HG02840 (cell line): ENCODE data around the gene PARD3.

Experiments
- ATAC-seq: cut with Tn5 transposase; IDR thresholded peaks from one replicate; pipeline ENCODE4 v1.9.1; 2021; ENCODE audit warnings: mild to moderate bottlenecking, moderate library complexity, moderate number of reproducible peaks; ENCODE audit not compliant: unreplicated experiment, low FRiP score

The PARD3 gene

DNA sequence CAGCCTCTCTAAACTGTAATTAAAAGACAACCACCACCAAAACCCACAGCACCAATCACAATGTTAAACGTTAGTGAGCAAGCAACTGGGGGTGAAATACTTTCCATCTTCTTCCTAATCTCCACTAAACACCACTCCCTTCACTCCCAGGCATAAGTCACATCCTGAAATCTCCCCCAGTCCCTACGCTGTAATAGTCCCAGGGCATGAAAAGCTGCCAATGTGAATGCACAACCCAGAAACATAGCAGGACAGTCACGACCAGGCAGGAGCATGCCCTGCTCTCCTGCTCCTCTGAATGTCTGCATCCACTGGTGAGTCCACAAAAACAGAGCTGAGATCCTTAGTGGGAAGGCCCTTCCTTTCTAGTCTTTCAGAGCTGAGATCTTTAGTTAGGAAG, 288.9 kb downstream of the PARD3 start:
- no peak for ATAC-seq

DNA sequence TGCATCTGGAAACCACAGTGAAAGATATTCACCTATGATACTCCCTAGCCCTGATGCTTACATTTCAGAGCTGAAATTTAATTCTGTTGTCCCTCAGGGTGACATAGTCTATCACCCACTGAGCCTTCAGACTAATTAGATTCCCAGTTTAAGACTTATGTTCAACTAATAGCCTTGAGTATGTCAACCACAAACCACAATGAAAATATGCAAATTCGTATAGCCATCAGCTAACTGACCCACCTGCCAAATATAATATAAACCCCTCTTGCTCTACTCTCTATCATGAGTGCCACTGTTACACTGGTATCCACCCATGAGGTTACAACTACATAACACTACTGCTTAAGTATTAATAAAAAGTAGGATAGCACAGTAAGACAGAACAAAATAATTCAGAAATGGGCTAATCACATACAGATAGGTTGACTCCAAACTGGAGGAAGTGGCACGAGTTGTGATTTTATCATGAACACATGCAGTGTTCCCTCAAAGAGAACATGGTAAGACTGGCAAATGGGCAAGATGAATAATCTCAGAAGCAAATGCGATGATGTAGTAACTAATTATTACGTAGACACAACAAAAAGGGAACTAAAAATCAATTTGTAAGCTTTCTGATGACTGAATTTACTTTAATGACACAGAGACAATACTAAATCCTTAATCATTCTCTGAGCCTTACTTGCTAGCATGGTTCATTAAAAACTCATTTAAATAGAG, 290.6 kb downstream of the PARD3 start:
- no peak for ATAC-seq

DNA sequence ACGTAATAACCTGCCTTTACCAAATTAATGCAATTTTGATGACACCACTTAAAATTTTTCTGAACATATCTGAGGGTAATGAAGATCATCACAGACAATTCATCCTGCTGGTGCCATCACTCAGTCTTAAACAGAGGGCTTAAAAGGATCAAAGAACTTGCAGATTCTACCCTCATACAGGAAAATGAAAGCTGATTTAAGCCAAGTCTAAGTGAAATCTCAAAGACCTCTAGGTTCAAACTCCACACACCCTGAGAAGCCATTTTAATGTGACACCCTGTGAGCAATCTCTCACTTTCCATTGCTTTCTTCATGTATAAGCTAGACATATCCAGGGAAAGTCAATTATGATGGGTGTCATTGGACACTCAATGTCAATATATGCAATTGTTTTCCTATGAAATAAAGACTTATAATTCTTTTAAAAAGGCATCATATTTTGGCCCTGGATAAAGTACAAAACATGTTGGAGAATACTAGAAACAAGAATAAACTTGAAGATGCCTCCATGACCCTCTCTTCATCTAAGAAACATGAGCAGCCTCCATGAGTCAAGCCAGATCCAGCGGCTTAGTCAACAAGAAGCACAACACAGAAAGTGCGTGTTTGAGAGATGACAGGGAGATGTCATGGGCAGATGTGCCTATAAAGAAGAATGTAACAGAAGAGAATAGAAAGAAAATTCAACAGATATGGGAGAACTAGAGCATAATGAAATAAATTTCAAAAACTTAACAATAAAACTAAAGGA, 291.9 kb downstream of the PARD3 start:
- no peak for ATAC-seq

DNA sequence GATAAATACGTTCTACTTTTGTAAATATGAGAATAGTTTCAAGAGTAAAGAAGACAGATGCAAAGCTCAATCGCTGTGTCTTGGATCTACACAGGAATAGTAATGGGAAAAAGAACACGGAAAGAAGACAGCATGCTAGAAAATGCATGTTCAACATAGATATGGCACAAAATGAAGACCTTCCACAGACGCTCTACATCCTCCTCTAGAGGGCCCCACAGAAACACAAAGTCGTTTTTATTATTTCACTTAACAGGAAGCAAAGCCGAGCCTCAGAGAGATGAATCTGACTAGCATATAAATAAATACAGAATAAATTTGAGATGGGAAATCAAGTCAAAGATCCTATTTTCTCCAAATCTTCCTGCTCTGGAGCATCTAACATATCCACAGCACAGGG, 292.6 kb downstream of the PARD3 start:
- no peak for ATAC-seq

DNA sequence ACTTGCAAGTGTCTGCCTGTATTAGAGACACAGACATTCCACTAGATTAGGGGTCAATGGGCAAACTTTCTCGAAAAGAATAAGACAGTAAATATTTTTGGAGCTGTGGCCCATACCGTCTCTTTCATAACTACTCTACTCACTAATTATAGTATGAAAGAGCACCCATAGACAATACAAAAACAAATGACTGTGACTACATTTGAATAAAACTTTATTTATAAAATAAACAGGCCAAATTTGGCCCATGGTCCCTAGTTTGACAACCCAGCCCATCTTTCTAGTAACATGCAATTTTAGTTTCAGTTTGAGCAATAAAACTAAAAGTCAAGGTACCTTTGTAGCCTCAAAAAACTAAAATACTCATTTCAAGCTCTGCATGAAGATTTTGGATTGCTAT, 294.6 kb downstream of the PARD3 start:
- no peak for ATAC-seq

DNA sequence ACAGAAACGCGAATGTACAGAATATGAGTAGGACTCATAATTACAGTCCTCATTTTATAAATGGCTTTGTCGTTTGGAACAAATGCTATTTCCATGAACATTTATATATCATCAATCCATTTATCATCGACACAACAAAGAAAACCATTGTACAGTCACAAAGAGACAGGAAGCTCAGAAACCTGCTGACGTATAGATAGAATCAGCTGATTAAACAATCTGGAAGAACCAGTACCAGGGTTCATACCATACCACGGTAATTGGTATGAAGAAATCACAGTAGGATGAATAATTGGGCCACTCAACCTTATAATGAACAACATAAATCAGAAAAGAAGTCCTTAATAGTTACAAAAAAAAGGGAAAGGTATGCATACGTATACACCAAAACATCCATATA, 295.0 kb downstream of the PARD3 start:
- no peak for ATAC-seq

DNA sequence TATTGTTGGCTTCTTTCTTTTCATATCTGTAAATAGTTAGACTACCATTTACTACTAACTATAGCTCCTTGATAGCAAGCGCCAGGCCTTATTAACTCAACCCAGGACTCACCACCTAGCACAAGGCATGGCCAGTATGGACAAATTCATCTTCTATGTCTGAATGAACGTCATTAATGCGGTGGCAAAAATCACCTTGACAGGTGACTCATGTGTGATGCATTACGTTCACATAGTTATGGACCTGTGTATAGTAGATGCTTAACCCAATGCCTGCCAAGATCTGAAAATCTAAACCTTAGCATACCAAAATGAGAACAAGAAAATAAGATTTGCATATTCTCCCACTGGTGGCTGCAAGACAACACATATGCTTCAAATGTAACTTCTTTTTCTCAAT, 300.8 kb downstream of the PARD3 start:
- no peak for ATAC-seq

DNA sequence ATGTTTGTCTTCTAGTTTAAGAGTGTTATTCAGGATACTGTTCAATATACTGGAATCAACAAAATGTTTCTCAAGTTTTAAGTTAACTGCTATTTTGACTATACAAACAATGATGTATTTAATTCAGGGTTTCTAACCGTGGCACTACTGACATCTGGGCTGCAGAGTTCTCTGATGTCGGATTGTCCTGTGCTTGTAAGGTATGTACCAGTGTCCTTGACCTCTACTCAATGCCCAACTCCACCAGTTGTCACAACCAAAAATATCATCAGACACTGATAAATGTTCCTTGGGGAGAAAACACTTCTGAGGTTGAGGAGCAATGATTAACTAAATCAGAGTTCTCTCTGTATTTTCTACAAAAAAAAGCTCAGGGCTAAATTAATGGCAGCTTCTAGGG, 301.5 kb downstream of the PARD3 start:
- no peak for ATAC-seq

DNA sequence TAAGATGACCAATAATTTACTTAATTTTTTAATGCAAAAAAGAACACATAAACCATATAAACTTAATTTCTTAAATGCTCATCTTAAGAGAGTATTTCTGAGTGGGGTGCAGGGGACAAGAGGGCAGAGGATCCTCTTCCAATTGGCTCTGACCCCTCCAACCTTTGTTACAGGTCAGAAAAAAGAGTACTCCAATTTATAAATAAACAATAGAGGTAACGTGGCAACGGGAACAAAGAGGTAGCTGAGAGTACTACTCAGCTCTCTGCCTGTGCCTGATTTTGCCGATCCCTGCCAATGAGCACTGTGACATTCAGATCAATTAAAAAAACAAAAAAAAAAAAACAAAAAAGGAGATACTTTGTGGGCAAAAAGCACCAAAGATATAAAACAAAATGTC, 307.9 kb downstream of the PARD3 start:
- ATAC-seq, result no peak

DNA sequence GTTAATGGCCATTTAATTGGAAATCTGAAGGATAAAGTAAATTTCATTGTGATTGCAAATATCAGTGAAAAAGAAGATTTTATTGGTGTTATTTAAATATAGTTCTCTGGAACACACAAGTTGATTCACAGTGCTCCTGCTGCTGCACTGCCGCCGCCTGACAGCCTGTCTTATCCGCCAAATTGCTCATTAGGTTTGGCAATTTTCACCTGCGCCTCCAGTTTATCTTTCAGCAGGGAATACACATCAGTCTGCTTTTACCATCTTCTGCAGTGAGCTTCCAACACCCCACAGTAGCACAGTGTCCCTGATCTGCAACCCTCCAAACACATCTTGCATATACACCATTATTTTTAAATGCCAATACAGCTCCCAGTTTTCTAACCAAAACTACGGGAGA, 308.3 kb downstream of the PARD3 start:
- no peak for ATAC-seq

DNA sequence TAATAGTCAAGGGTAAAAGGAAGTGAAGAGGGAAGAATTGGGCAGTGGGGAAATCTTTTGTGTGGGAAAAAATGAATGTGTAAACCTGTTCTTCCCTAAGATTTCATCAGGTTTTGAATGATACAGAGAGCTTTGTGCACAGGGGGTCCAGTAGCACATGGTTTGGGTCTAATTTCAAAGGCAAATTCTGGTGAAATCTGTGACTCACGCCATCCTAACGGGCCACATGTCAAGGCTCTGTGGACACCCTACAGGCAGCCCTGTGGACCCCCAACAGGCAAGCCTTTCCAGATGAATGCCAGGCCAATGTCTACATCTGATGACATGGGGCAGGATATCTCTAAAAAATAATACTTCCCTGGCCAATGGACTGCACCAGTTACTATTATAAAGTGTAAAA, 309.8 kb downstream of the PARD3 start:
- no peak for ATAC-seq

DNA sequence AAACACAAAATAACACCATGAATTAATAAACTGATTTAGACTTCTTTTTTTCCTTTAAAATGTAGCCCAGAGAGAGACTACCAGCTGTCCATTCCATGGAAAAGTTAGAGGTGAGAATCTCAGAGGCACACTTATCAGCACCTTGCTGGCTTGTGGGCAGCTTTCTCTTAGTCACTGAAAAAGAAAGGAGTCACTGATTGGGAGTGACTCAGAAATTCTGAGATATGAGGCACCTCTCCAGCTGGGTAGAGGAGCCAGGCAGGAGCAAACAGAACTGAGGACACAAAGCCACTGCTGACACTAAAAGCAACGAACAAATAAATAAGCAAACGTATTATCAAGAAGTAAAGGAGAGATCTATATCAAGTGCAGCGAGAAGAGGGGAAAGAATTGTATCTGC, 310.6 kb downstream of the PARD3 start:
- no peak for ATAC-seq

DNA sequence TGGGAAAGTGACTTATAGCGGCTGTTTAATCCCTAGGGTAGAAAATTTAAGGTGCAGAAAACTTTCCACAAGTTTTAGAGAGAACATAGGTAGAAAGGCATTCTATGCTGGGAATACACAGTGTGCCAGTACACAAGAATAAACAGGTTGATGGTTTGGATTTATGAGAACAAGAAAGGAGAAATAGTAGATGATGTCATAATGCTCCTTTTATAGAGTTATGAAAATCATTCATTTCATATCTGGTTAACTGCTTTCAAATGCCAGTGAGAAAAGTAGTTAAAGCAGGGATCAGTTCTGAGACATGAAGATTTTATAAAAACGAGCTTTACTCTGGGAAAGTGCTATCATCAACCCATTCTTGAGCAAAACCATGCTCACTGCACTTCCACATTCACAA, 311.4 kb downstream of the PARD3 start:
- no peak for ATAC-seq

DNA sequence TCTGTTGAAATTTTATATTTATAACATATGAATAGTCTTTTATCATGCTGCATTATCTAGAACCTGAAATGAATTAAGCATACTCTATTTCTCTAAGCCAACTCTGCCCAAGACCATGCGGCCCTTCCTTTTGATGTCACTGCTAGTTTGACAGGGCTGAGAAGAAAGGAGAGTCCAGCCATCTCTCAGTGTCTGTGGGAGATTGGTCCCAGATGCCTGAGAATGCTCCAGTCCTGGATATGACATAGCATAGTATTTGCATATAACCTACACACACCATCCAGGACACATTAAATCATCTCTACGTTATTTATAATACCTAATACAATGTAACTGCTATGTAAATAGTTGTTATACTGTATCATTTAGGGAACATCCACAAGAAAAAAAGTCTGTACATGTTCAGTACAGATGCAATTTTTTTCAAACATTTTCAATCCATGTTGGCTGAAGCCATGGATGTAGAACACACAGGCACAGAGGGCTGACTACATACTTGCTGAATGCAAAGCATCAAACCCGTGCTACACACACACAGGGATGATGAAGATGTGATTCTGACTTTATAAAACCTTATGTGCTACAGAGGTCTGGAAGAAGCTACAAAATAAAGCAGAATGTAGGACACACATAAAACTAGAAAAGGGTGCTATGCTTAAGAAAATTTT, 315.4 kb downstream of the PARD3 start:
- ATAC-seq, result no peak

DNA sequence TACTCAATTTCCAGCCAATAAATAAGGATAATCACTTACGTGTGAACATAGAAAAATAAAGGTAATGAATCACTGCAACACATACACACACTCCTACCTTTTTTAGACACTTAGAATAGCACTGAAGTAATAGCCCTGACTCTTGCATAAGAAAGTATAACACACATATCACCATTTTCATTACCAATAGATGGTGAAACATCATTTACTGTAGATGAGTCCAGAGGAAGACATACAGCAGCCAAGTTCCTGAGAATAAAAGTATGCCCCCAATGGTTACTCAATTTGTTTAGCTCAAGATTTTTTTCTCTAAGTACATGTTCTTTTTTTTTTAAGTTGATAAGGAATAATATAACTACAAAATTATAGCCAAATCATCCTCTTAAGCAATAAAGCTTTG, 316.3 kb downstream of the PARD3 start:
- no peak for ATAC-seq

DNA sequence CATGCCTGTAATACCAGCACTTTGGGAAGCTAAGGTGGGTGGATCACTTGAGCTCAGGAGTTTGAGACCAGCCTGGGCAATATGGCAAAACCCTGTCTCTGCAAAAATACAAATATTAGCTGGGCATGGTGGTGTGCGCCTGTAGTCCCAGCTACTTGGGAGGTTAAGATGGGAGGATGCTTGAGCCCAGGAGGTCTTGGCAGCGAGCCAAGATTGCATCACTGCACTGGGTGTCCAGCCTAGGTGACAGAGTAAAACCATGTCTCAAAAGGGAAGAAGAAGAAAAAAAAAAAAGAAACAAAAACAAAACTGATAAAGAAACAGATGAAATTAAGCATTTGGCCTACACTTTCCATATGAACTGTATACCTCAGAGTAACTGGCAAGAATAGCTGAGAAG, 319.2 kb downstream of the PARD3 start:
- no peak for ATAC-seq

DNA sequence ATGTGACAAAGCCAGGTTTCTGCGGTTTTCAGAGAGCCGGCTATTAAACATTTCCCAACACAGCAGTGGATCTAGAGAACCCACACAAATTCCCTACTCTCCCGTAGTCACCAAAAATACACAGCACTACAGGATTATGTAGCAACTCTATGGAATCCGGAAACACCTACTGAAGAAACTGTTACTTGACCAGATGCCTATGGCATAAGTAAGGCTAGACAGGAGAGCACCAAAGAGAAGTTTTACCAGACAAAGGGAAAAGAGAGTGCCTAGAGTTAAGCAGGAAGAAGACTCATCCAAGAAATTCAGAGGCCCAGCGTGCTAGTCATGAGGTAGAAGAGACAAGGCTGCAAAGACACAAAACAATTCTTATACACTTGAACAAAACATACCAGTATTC, 321.1 kb downstream of the PARD3 start:
- no peak for ATAC-seq

DNA sequence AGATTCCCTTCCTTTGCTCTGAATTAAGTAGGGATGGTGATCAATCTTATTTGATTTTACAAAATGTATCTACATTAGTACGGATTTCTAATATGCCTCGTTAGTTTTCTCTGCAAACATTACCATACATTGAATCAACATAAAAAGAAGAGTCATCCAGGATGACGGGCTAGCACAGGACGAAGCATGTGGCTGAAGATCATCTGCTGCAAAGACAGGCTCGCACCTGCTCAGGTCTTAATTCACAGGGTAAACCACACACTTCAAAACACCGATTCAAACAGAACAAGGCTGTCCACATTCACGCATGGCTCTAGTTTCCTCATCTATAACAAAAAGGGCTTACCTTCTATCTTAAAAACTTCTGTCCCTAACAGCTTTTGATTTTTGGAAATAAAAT, 323.0 kb downstream of the PARD3 start:
- ATAC-seq, result no peak

DNA sequence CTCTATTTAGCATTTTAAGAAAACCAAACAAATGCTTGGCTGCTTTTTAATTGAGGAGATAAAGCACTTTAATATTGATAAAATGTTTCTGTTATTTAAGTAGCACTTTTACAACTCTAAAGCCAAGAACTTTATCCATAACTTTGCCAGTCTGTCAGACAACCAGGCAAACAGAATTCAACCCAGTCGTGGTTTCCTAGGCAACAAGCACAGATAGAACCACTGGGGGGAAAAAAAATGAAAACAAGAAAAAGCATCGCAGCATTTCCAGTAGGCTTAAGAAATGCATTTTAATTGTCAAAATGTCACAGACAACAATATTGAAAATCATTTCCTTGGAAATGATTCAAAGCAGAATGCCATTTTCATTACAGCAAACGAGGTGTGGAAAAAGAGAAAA, 323.4 kb downstream of the PARD3 start:
- ATAC-seq, result no peak

DNA sequence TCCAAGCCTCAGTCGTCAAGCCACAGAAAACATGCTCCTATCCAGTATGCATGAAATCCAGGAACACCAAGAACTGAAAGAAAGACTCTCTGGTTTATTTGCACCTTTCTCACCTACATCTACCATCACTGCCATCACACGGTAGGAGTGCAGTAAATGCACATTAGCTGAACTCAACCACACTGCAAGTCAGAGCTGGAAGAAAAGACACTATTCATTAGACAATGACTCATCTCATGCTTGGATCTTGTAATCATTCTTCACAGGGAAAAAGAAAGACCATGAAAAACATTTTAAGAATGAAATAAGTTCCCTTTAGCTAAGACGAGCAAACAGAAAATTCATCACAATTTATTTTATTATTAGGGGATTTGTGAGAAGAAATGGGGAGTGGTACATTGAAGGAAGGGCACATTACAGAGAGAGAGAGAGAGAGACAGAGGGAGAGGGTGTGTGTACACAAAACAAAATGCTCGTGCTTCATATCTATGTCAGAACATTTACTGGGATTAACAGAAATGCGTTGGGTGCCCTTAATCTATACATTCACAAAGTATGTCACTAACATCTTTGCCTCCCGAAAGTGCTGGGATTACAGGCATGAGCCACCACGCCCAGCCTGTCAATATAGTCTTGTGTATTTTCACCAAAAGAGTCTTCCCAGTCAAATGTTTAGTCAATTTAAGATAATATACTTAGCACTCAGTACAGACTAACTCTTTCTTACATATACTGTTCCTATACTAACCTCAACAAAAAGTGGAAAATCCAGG, 324.9 kb downstream of the PARD3 start:
- no peak for ATAC-seq

DNA sequence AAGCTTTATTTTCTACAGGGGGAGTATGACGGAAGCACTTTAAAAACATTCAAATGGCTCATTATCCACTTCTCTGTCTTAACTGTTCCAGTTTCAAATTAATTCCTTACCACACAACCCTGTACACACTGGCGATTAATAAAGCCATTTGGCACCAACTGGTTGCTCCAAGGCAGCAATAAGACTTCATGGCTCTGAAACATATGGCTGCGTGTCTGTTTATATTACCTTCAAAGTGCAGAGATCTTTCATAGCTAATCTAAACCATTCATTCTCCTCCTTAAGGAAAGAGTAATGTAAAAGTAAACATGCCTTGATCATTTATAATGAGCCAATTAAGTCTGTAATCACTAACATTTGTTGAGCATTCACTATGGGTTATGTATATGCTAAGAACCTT, 325.7 kb downstream of the PARD3 start:
- no peak for ATAC-seq
